Measurements from ENCODE around the gene SDR39U1.
A peak's percentile ranks its signal among the peaks of the same experiment; 100 is the strongest.

SDR39U1 gene

GRCh38 chr14:24441485-24441884 is 1.1 kb downstream of the SDR39U1 start:
- no peak for DNase-seq

GRCh38 chr14:24440606-24441399 is 1.8 kb downstream of the SDR39U1 start:
- no peak for DNase-seq

GRCh38 chr14:24439830-24440605 is 2.6 kb downstream of the SDR39U1 start:
- no peak for DNase-seq

DNA sequence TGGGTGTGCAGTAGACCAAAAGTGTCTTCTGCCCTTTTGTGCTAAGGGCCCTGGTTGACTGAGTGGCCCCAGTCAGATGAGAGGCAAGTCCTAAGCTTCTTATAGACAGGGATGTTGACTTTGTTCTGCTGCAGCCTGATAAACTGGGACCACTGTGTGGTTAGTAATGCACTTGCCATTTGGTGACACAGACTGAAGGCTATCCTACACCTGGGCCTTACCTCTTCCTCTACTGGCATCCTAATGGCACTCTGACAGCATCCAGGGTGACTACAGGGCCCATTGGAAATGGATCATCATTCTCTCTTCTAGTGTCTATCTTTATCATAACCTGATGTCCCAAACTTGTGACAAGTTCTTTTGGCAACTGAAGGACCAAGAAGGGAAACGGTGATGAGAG is 3.3 kb downstream of the SDR39U1 start:
- no peak for DNase-seq

- DNase-seq: no peak
These were observed 4.1 kb downstream of the SDR39U1 start for GRCh38 chr14:24438223-24439097.

GRCh38 chr14:24437736-24438067 is 4.9 kb downstream of the SDR39U1 start:
- no peak for DNase-seq

GRCh38 chr14:24437020-24437735 is 5.4 kb downstream of the SDR39U1 start:
- DNase-seq: no peak

DNA sequence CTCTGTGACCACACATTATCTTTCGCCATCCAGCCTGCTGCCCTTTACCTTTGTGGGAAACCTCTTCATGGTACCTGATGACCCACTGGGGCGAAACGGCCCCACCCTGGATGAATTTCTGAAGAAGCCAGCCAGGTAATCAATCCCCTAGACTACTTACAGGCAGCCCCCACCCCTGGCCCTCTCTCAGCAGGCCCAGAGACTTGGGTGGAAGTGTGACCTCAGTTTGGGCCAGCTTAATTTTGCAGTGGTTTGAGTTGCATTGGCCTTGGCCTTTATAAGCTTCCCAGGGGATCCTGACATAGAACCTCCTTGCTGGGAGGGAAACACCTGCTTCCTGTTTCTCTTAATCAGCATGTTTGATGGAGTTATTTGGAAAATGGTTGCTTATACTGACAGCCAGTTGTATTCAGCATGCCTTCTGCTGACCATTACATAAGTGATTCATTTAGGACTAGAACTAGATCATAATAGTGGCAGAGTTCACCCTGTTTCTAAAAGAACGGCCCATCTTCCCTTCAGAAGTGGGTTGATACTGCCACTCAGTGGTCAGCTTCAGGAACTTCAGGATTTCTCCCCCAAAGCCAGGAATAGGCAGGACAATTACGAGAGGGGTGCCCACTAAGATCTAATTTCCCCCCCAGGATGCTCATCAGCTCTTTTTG is 6.1 kb downstream of the SDR39U1 start:
- peak; percentile 56 for DNase-seq

- DNase-seq: no peak
These were observed 6.6 kb downstream of the SDR39U1 start for GRCh38 chr14:24435998-24436354.

- no peak for DNase-seq
These were observed 7.3 kb downstream of the SDR39U1 start for GRCh38 chr14:24435192-24435810.

- DNase-seq: no peak
These were observed 7.9 kb downstream of the SDR39U1 start for GRCh38 chr14:24434676-24435075.

- no peak for DNase-seq
These were observed 8.5 kb downstream of the SDR39U1 start for GRCh38 chr14:24434036-24434435.

DNA sequence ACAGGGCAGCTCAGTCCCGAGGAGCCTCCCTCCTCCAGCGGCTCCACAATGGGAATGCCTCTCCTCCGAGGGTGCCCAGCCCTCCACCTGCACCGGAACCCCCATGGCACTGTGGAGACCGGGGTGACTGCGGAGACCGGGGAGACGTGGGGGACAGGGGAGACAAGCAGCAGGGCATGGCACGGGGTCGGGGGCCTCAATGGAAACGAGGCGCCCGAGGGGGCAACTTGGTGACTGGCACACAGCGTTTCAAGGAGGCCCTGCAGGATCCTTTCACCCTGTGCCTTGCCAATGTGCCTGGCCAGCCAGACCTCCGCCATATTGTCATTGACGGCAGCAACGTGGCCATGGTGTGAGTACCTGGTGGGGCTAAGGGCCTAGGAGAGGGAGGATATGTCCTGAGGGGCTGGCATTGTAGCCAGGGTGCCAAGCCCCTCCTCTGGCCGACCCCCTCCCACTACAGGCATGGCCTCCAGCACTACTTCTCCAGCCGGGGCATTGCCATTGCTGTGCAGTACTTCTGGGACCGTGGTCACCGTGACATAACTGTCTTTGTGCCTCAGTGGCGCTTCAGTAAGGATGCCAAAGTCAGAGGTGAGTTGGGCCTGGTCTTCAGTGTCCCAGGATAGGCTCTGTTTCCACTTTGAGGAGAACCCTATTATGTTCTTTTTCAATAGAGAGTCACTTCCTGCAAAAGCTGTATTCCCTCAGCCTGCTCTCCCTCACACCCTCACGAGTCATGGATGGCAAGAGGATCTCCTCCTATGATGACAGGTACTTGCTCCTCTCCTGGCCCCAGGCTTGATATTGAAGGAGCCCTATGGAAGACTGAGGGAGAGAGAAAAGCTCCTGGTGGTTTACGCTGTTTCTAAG is 10.1 kb downstream of the SDR39U1 start:
- no peak for DNase-seq

- DNase-seq: peak; percentile 92
These were observed 10.9 kb downstream of the SDR39U1 start for GRCh38 chr14:24431569-24432258.

DNA sequence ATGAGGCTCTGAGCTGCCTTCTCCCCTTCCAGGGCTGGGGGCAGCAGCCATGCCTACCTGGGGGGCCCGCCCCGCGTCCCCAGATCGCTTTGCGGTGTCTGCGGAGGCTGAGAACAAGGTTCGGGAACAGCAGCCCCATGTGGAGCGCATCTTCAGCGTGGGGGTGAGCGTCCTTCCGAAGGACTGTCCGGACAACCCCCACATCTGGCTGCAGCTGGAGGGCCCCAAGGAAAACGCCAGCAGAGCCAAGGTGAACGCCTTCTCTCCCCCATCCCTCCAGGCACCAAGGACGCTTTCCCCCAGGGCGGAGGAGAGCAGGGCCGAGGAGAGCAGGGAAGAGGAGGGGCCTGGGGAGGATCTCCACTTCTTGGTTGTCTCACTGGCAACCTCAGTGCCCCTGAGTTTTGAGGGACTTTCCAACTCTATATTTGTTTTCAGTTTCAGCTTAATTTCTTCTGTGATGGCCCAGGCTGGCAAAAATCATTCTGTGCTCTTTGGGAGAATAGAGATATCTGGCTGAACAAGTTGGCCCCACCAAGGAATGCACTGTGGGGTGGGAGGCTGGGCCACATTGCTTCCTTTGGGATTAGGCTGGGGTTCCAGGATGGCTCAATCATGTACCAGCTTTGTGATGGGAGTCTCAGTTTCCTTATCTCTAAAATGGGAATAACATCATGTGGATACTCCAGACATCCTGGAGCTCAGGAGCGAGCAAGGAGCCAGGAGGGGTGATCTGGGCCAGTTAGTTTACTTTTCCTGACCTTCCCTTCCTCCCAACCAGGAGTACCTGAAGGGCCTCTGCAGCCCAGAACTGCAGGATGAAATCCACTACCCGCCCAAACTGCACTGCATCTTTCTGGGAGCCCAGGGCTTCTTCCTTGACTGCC is 11.7 kb downstream of the SDR39U1 start:
- DNase-seq: no peak

DNA sequence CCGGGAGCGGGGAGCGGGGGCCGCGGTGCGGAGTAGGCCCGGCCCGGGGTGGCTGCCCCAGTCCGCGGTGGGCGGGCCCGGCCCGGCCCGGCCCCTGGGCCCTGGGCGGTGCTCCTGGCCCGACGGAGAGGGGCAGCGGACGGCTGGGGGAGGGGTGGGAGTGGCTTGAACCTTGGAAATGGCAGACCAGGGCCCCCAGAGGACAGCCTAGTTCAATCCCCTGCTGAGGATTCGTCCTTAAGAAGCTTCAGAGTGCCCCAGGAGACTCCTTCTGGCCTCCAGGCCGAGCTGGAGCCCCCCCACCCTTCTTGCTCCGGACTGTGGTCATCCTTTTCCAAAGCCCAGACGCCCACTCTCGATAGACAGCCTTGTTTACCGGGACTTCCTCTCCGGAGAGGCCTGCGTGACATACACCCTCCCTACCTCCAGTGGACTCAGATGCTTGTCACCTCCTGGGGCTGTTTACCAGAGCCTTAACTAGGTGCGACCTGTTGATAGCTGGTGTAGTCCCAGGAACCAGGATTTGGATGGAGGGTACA is 12.4 kb downstream of the SDR39U1 start:
- peak; percentile 48 for DNase-seq

DNA sequence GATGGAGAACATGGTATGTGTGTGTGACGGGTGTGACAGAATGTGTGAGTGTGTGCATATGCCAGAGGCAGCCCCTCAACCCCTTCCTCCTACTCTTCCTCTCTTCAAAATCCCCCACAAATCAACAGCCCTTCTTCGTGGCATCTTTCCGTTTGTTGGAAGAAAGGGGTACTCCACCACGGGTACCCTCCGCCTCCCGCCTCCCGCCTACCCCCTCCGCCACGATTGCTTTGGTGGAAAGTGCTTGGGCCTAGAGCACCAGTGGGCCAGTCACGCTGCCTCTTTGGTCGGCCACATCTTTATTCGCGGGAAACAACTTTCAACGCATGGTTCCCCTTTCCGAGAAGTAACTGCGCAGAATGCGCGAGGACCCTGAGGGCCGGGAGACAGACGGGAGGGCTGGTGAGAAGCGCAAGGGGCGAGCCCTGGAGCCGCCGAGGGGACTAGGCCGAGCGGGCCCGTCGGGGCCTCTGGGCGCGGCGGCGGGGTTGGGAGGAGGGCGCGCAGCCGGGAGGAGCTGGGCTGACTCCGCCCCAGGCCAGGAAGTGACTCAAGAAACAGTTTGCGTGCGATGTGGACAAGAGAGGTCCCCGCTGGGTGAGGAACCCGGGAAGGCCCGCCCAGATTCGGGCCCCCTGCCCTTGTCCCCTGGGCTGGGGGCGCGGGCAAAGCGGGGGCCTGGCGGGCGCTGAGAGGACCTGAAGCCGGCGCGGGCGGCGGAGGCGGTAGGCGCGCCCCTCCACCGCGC is 13.0 kb downstream of the SDR39U1 start, which contains the start of the genes CBLN3 and KHNYN:
TSS of gene CBLN3 (minus strand) at position 274 of the 748 bp plus-strand sequence. CDS start 614 bp downstream, outside the sequence.
TSS of gene KHNYN (plus strand) at position 560 of the 748 bp plus-strand sequence. CDS start 777 bp downstream, outside the sequence.
- peak; percentile 69 for DNase-seq

All from NCI-H345 (cell line).